GM12865 (cell line): ENCODE measurements around the gene PTTG1IP2.
A peak's percentile ranks its signal among the peaks of the same experiment; 100 is the strongest.

Experiments
- DNase-seq: peaks from one replicate; pipeline ENCODE4 v3.0.0; 2010; ENCODE audit warnings: low read depth
- H3K4me3 ChIP-seq: 2 replicates; pipeline ENCODE4 v1.5.1; 2011; ENCODE audit warnings: mild to moderate bottlenecking, low read depth, low read length, control low read depth
- TF ChIP-seq, protein P1 (sequence below): IDR thresholded peaks from 2 replicates; pipeline ENCODE4 v1.5.1; 2011; ENCODE audit warnings: low read length, control low read depth, low read depth, inconsistent platforms; ENCODE audit not compliant: insufficient read depth; ENCODE audit errors: missing control alignments

PTTG1IP2 gene

DNA sequence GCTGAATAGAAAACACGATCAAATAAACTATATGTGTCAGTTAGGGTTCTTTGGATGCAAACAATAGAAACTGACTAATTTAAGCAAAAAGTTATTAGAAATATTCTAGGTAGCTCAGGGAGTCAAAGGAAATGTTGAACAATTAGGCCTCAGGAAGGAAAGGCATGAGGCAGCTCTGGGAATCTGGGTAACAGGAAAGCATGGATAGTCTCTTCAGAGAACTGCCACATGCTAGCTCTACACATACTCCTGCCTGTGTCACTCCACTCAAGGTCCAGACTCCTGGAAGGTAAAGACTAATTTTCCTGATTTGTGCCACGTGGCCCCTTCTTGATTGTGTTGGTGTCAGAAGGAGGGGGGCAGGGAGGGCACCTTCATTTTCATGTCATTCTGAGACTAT is 23.8 kb upstream of the PTTG1IP2 start:
- DNase-seq: no peak
- TF ChIP-seq, protein P1, sequence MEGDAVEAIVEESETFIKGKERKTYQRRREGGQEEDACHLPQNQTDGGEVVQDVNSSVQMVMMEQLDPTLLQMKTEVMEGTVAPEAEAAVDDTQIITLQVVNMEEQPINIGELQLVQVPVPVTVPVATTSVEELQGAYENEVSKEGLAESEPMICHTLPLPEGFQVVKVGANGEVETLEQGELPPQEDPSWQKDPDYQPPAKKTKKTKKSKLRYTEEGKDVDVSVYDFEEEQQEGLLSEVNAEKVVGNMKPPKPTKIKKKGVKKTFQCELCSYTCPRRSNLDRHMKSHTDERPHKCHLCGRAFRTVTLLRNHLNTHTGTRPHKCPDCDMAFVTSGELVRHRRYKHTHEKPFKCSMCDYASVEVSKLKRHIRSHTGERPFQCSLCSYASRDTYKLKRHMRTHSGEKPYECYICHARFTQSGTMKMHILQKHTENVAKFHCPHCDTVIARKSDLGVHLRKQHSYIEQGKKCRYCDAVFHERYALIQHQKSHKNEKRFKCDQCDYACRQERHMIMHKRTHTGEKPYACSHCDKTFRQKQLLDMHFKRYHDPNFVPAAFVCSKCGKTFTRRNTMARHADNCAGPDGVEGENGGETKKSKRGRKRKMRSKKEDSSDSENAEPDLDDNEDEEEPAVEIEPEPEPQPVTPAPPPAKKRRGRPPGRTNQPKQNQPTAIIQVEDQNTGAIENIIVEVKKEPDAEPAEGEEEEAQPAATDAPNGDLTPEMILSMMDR: no peak
- H3K4me3 ChIP-seq: no peak overlapping the region

GRCh38 chr7:90446137-90446899 is 23.1 kb upstream of the PTTG1IP2 start:
- no peak for DNase-seq
- TF ChIP-seq, protein P1: no peak
- H3K4me3 ChIP-seq: no peak overlapping the region

DNA sequence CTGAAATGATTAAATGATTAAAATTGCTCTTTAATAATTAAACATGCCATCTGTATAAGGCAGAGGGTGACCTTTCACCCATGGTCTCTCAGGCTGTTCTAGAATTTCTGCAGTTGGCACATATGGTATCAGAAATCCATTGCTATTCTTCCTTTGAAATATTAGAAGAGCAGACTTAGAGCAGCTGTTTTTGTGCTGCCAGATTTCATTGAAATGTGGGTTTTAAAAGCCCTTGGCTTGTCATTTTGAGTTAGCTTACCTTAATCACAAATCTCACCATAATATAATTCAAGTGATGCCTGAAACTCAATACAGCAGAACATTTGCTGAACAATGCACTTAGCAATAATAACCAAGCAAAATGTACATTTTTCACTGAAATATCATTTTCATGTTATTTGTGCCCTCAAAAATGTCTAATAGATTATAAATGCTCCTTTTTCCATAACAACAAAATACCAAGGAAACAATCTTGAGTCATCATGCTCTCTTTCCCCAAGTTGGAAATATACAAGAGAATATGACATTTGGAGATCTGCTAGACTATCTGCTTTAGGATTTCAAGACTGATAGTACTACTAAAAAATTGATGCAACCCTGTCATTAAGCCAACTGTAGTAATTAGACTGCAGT is 16.1 kb upstream of the PTTG1IP2 start:
- TF ChIP-seq, protein P1: no peak
- no peak overlapping the region for H3K4me3 ChIP-seq
- no peak for DNase-seq

DNA sequence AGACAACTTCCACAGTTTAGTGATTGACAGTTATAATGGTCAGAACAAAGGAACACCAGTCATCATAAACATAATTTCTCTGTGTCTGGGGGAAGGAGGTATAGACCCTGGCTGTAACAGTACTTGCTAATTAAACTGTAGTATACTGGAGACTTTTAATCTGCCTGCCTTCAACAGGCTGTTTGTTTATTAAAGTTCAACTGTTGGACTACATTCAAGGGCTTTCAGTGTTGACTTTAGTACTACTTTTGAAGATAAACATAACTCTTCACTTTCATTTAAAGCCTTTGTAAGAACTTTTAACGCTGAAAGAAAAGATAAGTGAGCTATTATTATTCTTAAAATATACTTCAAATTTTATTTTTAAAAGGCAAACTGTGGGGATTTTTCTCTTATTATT is 15.5 kb upstream of the PTTG1IP2 start:
- no peak for DNase-seq
- no peak overlapping the region for H3K4me3 ChIP-seq
- TF ChIP-seq, protein P1: no peak

GRCh38 chr7:90455163-90456030 is 14.0 kb upstream of the PTTG1IP2 start:
- no peak overlapping the region for H3K4me3 ChIP-seq
- DNase-seq: peak; percentile 48
- TF ChIP-seq, protein P1: peak; percentile 59

- DNase-seq: no peak
- TF ChIP-seq, protein P1: no peak
- H3K4me3 ChIP-seq: no peak overlapping the region
Measured at GRCh38 chr7:90458104-90458503, 11.3 kb upstream of the PTTG1IP2 start.
